HEK293T (cell line): ENCODE data around the gene TRAPPC10.
A peak's percentile ranks its signal among the peaks of the same experiment; 100 is the strongest.

Experiments used
- CTCF ChIA-PET: fragments of 350-600 bp; formaldehyde crosslinking; extraction: SDS; loops from one replicate; lab custom pipeline; 2021; ENCODE audit warnings: antibody characterized with exemption, inconsistent platforms; lab: Yijun Ruan, JAX
- POLR2A ChIA-PET: fragments of 350-600 bp; formaldehyde crosslinking; extraction: SDS; loops from one replicate; lab custom pipeline; 2020; ENCODE audit warnings: antibody characterized with exemption, inconsistent platforms; lab: Yijun Ruan, JAX
- DNase-seq: peaks from one replicate; pipeline ENCODE4 v3.0.0; 2012; ENCODE audit warnings: mixed read lengths; ENCODE audit errors: extremely low spot score
- ARNT ChIP-seq: fragments of 450-650 bp; IDR thresholded peaks from 2 replicates; pipeline ENCODE4 v1.6.1; 2017; ENCODE audit warnings: mild to moderate bottlenecking
- BHLHE40 ChIP-seq: fragments of 450-650 bp; IDR thresholded peaks from 2 replicates; pipeline ENCODE4 v1.6.1; 2016; ENCODE audit warnings: mild to moderate bottlenecking, moderate library complexity, borderline replicate concordance
- CTBP1 ChIP-seq: fragments of 450-650 bp; IDR thresholded peaks from 2 replicates; pipeline ENCODE4 v1.6.1; 2016; ENCODE audit warnings: borderline replicate concordance
- FOXA1 ChIP-seq: fragments of 450-650 bp; IDR thresholded peaks from 2 replicates; pipeline ENCODE4 v1.6.1; 2016; ENCODE audit warnings: mild to moderate bottlenecking
- FOXK2 ChIP-seq: fragments of 450-650 bp; IDR thresholded peaks from 2 replicates; pipeline ENCODE4 v1.6.1; 2016; ENCODE audit warnings: mild to moderate bottlenecking
- FOXM1 ChIP-seq: fragments of 450-650 bp; IDR thresholded peaks from 2 replicates; pipeline ENCODE4 v1.6.1; 2017; ENCODE audit warnings: mild to moderate bottlenecking, borderline replicate concordance
- HDGF ChIP-seq: fragments of 450-650 bp; IDR thresholded peaks from 2 replicates; pipeline ENCODE4 v1.6.1; 2017; ENCODE audit warnings: antibody characterized with exemption, borderline replicate concordance
- L3MBTL2 ChIP-seq: fragments of 450-650 bp; conservative IDR thresholded peaks from 2 replicates; pipeline ENCODE4 v1.6.1; 2016; ENCODE audit warnings: mild to moderate bottlenecking
- LEF1 ChIP-seq: fragments of 450-650 bp; IDR thresholded peaks from 2 replicates; pipeline ENCODE4 v1.6.1; 2017; ENCODE audit warnings: mild to moderate bottlenecking, borderline replicate concordance
- NFRKB ChIP-seq: fragments of 450-650 bp; IDR thresholded peaks from 2 replicates; pipeline ENCODE4 v1.6.1; 2016; ENCODE audit warnings: mild to moderate bottlenecking, moderate library complexity
- SP1 ChIP-seq: fragments of 450-650 bp; IDR thresholded peaks from 2 replicates; pipeline ENCODE4 v1.6.1; 2017
- SUZ12 ChIP-seq: fragments of 450-650 bp; IDR thresholded peaks from 2 replicates; pipeline ENCODE4 v1.6.1; 2016; ENCODE audit warnings: mild to moderate bottlenecking
- TARDBP ChIP-seq: fragments of 450-650 bp; IDR thresholded peaks from 2 replicates; pipeline ENCODE4 v1.6.1; 2016
- ZNF384 ChIP-seq: fragments of 450-650 bp; IDR thresholded peaks from 2 replicates; pipeline ENCODE4 v1.6.1; 2016
- TF ChIP-seq, protein P1 (sequence below): fragments of 450-650 bp; IDR thresholded peaks from 2 replicates; pipeline ENCODE4 v1.6.1; 2016

Gene TRAPPC10

GRCh38 chr21:44006656-44007055 lies 5.5 kb upstream of the TRAPPC10 start:
- TF ChIP-seq BHLHE40 (no peak), TARDBP (no peak), FOXK2 (no peak), SP1 (no peak), ZNF384 (no peak)
- ChIA-PET CTCF (no interaction called here), POLR2A (no interaction called here)
- DNase-seq: no peak

DNA sequence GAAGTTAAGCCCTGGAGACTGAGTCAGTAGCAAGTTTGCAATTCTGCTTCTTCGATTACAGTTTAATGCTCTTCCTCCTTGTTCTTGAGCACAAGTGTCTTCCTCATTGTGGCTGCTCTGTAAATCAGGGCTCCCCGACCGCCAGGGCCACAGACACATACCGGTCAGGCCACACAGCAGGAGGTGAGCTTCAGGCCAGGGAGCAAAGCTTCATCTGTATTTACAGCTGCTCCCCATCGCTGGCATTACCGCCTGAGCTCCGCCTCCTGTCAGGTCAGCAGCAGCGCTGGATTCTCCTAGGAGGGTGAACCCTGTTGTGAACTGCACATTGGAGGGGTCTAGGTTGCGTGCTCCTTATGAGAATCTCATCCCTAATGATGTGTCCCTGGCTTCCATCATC lies 1.7 kb upstream of the TRAPPC10 start:
- DNase-seq: no peak
- ChIA-PET POLR2A (interaction anchor here (0.6 to 1.1 kb wide), 4 partner anchors 9 to 106 kb away, joined by 3 read pairs; no protein-coding TSS in a partner anchor), CTCF (no interaction called here)

DNA sequence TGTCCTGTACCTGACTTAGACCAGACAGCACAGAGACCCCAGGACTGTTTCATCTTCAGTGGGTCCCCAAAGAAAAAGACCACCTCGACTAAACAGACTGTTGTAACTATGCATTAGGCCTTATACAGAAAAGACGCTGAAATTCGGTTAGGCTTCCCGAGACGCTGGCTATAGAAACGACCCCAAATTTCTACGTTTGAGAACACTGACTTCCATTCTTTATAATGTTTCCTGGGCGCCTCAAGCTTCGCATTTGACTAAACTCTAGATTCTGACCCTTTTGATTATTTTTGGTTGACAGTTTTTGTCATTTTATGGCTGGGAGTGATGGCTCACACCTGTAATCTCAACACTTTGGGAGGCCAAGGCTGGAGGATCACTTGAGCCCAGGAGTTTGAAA lies 986 bp upstream of the TRAPPC10 start:
- ChIA-PET POLR2A (interaction anchor here (0.6 to 1.1 kb wide), 3 partner anchors 13 to 107 kb away, joined by 3 to 9 read pairs (median 3); no protein-coding TSS in a partner anchor), CTCF (no interaction called here)
- TF ChIP-seq FOXM1 (no peak), ZNF384 (no peak), FOXA1 (no peak), ARNT (no peak), SUZ12 (no peak), NFRKB (no peak), BHLHE40 (no peak), CTBP1 (no peak)
- TF ChIP-seq, protein P1, sequence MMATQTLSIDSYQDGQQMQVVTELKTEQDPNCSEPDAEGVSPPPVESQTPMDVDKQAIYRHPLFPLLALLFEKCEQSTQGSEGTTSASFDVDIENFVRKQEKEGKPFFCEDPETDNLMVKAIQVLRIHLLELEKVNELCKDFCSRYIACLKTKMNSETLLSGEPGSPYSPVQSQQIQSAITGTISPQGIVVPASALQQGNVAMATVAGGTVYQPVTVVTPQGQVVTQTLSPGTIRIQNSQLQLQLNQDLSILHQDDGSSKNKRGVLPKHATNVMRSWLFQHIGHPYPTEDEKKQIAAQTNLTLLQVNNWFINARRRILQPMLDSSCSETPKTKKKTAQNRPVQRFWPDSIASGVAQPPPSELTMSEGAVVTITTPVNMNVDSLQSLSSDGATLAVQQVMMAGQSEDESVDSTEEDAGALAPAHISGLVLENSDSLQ: no peak
- no peak for DNase-seq

More for the DNA sequence above, 1.7 kb upstream of the TRAPPC10 start:
- TF ChIP-seq ZNF384 (no peak), L3MBTL2 (no peak), FOXA1 (no peak), CTBP1 (no peak), BHLHE40 (no peak)

- POLR2A ChIA-PET: interaction anchor here (0.6 to 1.4 kb wide), 5 partner anchors 8 to 1472 kb away, joined by 3 to 9 read pairs (median 3); no protein-coding TSS in a partner anchor
Observed at GRCh38 chr21:44012474-44013379, 618 bp downstream of the TRAPPC10 start.

DNA sequence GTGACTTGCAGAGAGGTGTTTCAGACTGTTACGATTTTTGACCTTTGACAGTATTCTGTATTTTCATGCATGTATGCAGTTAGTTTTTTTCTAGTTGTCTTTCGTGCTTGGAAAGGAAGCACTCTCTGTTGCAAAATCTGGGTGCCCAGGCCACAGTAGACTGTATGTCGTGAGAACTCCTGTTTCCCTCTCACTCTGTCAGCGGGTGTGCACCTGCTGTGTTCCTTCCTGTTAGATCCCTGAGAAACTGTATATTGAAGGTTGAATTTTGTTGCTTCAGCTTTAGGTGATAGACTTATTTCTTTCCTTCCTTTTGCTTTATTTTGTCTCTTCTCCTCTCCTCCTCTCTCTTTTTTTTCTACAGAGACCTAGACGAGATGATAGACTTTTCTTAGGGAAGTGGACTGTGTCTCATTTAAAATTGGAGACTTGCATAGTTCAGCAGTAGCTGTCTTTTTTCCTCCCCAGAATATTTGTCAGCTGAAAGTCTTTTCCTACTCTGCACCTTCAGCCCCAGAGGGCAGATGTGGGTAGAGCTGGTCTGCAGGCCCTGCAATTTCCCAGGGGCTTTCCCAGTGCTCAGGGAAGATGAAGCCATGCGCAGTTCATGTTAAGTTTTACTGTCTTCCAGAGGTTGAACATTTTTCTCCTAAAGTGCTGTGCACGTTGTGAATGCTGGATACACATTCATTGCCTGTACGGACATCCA lies 1.4 kb downstream of the TRAPPC10 start:
- POLR2A ChIA-PET: no interaction called here
- CTCF ChIA-PET: interaction anchor here (0.5 to 1.3 kb wide), 2 partner anchors 38 to 41 kb away, joined by 3 read pairs; no protein-coding TSS in a partner anchor

More at GRCh38 chr21:44012474-44013379, 618 bp downstream of the TRAPPC10 start:
- CTCF ChIA-PET: interaction anchor here (0.5 to 1.3 kb wide), 2 partner anchors 38 to 40 kb away, joined by 3 read pairs; no protein-coding TSS in a partner anchor
- TF ChIP-seq FOXM1 (no peak), LEF1 (peak; percentile 67; the same call in 1 of the 2 replicates)
- peak; percentile 61 for DNase-seq

DNA sequence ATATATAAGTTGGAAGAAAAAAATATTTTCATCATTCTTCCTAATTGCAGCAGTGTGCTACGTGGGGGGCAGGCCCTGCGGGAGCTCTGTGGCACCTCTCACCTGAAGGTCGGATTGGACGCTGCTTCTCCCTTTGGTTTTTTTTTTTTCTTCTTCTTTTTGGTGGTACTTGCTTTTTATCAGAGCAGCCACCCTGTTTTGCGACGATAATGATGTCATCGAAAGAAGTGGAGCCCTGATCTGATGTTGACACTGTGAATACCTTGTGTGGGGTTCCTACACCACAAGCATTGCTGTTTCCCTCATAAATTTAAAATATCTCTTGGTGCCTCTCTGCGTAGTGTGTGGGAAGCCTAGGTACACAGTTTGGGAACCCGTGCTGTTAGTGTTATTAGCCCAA lies 5.5 kb downstream of the TRAPPC10 start:
- CTCF ChIA-PET: no interaction called here

More for the DNA sequence above, 1.4 kb downstream of the TRAPPC10 start:
- TF ChIP-seq HDGF: no peak
- no peak for DNase-seq

GRCh38 chr21:44018127-44018526 lies 6.0 kb downstream of the TRAPPC10 start:
- TF ChIP-seq ARNT (no peak), LEF1 (no peak), TARDBP (no peak), FOXK2 (no peak), HDGF (no peak), CTBP1 (no peak), ZNF384 (no peak)
- no peak for DNase-seq
- POLR2A ChIA-PET: no interaction called here
- CTCF ChIA-PET: no interaction called here

More for the DNA sequence above, 5.5 kb downstream of the TRAPPC10 start:
- DNase-seq: no peak
- TF ChIP-seq BHLHE40: no peak
- TF ChIP-seq HDGF: no peak
- TF ChIP-seq L3MBTL2: no peak
- no peak for TF ChIP-seq SP1
- TF ChIP-seq FOXA1: no peak
- TF ChIP-seq, protein P1: no peak
- TF ChIP-seq SUZ12: no peak
- no peak for TF ChIP-seq FOXM1
- no peak for TF ChIP-seq CTBP1
- TF ChIP-seq FOXK2: no peak
- POLR2A ChIA-PET: no interaction called here
